ENCODE results near the gene TLCD3B. TPM values are rescaled to one million over a fixed set of nuclear protein-coding genes. Genes with fewer than 3 reads are reported as not detected.

TLCD3B gene
- total and polyA plus RNA-seq, 2 of the 4 experiments (the other 2 are of a cell fraction) = 0.19 TPM; not detected in 1

Other genes with a start within 250 kb of the TLCD3B start
- gene KIF22, start 240.5 kb downstream of the TLCD3B start, total RNA-seq (2012; rRNA removed) = 40.8 and 43.0 TPM in 2 replicates
- 65.1 and 66.0 TPM in 2 replicates for gene KIF22, start 240.5 kb downstream of the TLCD3B start, polyA plus RNA-seq (2012; rRNA removed)
- gene MAZ, start 224.7 kb downstream of the TLCD3B start, total RNA-seq (2012; rRNA removed) = 113 and 127 TPM in 2 replicates
- gene MAZ, start 224.7 kb downstream of the TLCD3B start, polyA plus RNA-seq (2012; rRNA removed) = 124 and 138 TPM in 2 replicates
- 0.90 and 1.4 TPM in 2 replicates for gene PRRT2, start 219.1 kb downstream of the TLCD3B start, total RNA-seq (2012; rRNA removed)
- gene PRRT2, start 219.1 kb downstream of the TLCD3B start, polyA plus RNA-seq (2012; rRNA removed) = 10.5 and 10.7 TPM in 2 replicates
- 10.6 and 15.3 TPM in 2 replicates for gene PAGR1, start 215.1 kb downstream of the TLCD3B start, total RNA-seq (2012; rRNA removed)
- gene PAGR1, start 215.1 kb downstream of the TLCD3B start, polyA plus RNA-seq (2012; rRNA removed) = 22.1 and 26.4 TPM in 2 replicates
- 221 and 319 TPM in 2 replicates for gene MVP, start 210.8 kb downstream of the TLCD3B start, total RNA-seq (2012; rRNA removed)
- gene MVP, start 210.8 kb downstream of the TLCD3B start, polyA plus RNA-seq (2012; rRNA removed) = 204 and 231 TPM in 2 replicates
- 47.1 and 48.3 TPM in 2 replicates for gene CDIPT, start 168.0 kb downstream of the TLCD3B start, total RNA-seq (2012; rRNA removed)
- gene CDIPT, start 168.0 kb downstream of the TLCD3B start, polyA plus RNA-seq (2012; rRNA removed) = 100 and 111 TPM in 2 replicates
- gene SEZ6L2, start 131.7 kb downstream of the TLCD3B start, total RNA-seq (2012; rRNA removed) = 0.72 and 0.83 TPM in 2 replicates
- 10.0 and 10.5 TPM in 2 replicates for gene SEZ6L2, start 131.7 kb downstream of the TLCD3B start, polyA plus RNA-seq (2012; rRNA removed)
- 4.1 and 4.2 TPM in 2 replicates for gene ASPHD1, start 130.8 kb downstream of the TLCD3B start, total RNA-seq (2012; rRNA removed)
- gene ASPHD1, start 130.8 kb downstream of the TLCD3B start, polyA plus RNA-seq (2012; rRNA removed) = 14.5 and 15.7 TPM in 2 replicates
- 3.1 and 4.1 TPM in 2 replicates for gene KCTD13, start 105.0 kb downstream of the TLCD3B start, total RNA-seq (2012; rRNA removed)
- gene KCTD13, start 105.0 kb downstream of the TLCD3B start, polyA plus RNA-seq (2012; rRNA removed) = 20.7 and 22.2 TPM in 2 replicates
- 44.2 and 47.0 TPM in 2 replicates for gene TMEM219, start 69.2 kb downstream of the TLCD3B start, total RNA-seq (2012; rRNA removed)
- gene TMEM219, start 69.2 kb downstream of the TLCD3B start, polyA plus RNA-seq (2012; rRNA removed) = 94.3 and 95.3 TPM in 2 replicates
- 31.7 and 32.8 TPM in 2 replicates for gene TAOK2, start 57.4 kb downstream of the TLCD3B start, total RNA-seq (2012; rRNA removed)
- gene TAOK2, start 57.4 kb downstream of the TLCD3B start, polyA plus RNA-seq (2012; rRNA removed) = 23.0 and 26.4 TPM in 2 replicates
- 5.0 and 5.8 TPM in 2 replicates for gene HIRIP3, start 35.7 kb downstream of the TLCD3B start, total RNA-seq (2012; rRNA removed)
- gene HIRIP3, start 35.7 kb downstream of the TLCD3B start, polyA plus RNA-seq (2012; rRNA removed) = 10.5 and 13.7 TPM in 2 replicates
- 42.1 and 42.8 TPM in 2 replicates for gene INO80E, start 35.0 kb downstream of the TLCD3B start, total RNA-seq (2012; rRNA removed)
- 40.9 and 46.5 TPM in 2 replicates for gene INO80E, start 35.0 kb downstream of the TLCD3B start, polyA plus RNA-seq (2012; rRNA removed)
- gene DOC2A, start 20.2 kb downstream of the TLCD3B start, total RNA-seq (2012; rRNA removed) = under 0.01 TPM in 1 of 2 replicates, not detected in the other
- 0.48 and 0.50 TPM in 2 replicates for gene DOC2A, start 20.2 kb downstream of the TLCD3B start, polyA plus RNA-seq (2012; rRNA removed)
- gene C16orf92, start 8.1 kb downstream of the TLCD3B start, total RNA-seq (2012; rRNA removed) = not detected in 2 replicates
- gene C16orf92, start 8.1 kb downstream of the TLCD3B start, polyA plus RNA-seq (2012; rRNA removed) = not detected in 2 replicates
- gene ALDOA, start 34.5 kb upstream of the TLCD3B start, total RNA-seq (2012; rRNA removed) = 1,576 and 1,697 TPM in 2 replicates
- gene ALDOA, start 34.5 kb upstream of the TLCD3B start, polyA plus RNA-seq (2012; rRNA removed) = 1,990 and 2,139 TPM in 2 replicates
- gene PPP4C, start 44.7 kb upstream of the TLCD3B start, total RNA-seq (2012; rRNA removed) = 209 and 222 TPM in 2 replicates
- 200 and 202 TPM in 2 replicates for gene PPP4C, start 44.7 kb upstream of the TLCD3B start, polyA plus RNA-seq (2012; rRNA removed)
- not detected in 2 replicates for gene TBX6, start 60.7 kb upstream of the TLCD3B start, total RNA-seq (2012; rRNA removed)
- gene TBX6, start 60.7 kb upstream of the TLCD3B start, polyA plus RNA-seq (2012; rRNA removed) = 0.06 and 0.10 TPM in 2 replicates
- gene YPEL3, start 64.9 kb upstream of the TLCD3B start, total RNA-seq (2012; rRNA removed) = 1.1 and 3.1 TPM in 2 replicates
- gene YPEL3, start 64.9 kb upstream of the TLCD3B start, polyA plus RNA-seq (2012; rRNA removed) = 25.6 and 33.3 TPM in 2 replicates
- gene GDPD3, start 82.3 kb upstream of the TLCD3B start, total RNA-seq (2012; rRNA removed) = under 0.01 and 0.28 TPM in 2 replicates
- gene GDPD3, start 82.3 kb upstream of the TLCD3B start, polyA plus RNA-seq (2012; rRNA removed) = 2.8 and 19.5 TPM in 2 replicates
- 22.5 and 30.8 TPM in 2 replicates for gene MAPK3, start 91.9 kb upstream of the TLCD3B start, total RNA-seq (2012; rRNA removed)
- 137 and 150 TPM in 2 replicates for gene MAPK3, start 91.9 kb upstream of the TLCD3B start, polyA plus RNA-seq (2012; rRNA removed)
- gene CORO1A, start 152.3 kb upstream of the TLCD3B start, total RNA-seq (2012; rRNA removed) = 6.4 and 7.2 TPM in 2 replicates
- 13.2 and 16.7 TPM in 2 replicates for gene CORO1A, start 152.3 kb upstream of the TLCD3B start, polyA plus RNA-seq (2012; rRNA removed)
- 301 and 407 TPM in 2 replicates for gene BOLA2B, start 162.4 kb upstream of the TLCD3B start, total RNA-seq (2012; rRNA removed)
- 90.1 and 121 TPM in 2 replicates for gene BOLA2B, start 162.4 kb upstream of the TLCD3B start, polyA plus RNA-seq (2012; rRNA removed)
- 8.4 and 11.4 TPM in 2 replicates for gene SLX1A, start 162.6 kb upstream of the TLCD3B start, total RNA-seq (2012; rRNA removed)
- 35.1 and 44.4 TPM in 2 replicates for gene SLX1A, start 162.6 kb upstream of the TLCD3B start, polyA plus RNA-seq (2012; rRNA removed)
- 0.18 and 1.1 TPM in 2 replicates for gene SULT1A3, start 168.0 kb upstream of the TLCD3B start, total RNA-seq (2012; rRNA removed)
- 12.8 and 17.2 TPM in 2 replicates for gene SULT1A3, start 168.0 kb upstream of the TLCD3B start, polyA plus RNA-seq (2012; rRNA removed)
- gene NPIPB13, start 217.2 kb upstream of the TLCD3B start, total RNA-seq (2012; rRNA removed) = 0.28 and 0.54 TPM in 2 replicates
- 4.4 and 4.5 TPM in 2 replicates for gene NPIPB13, start 217.2 kb upstream of the TLCD3B start, polyA plus RNA-seq (2012; rRNA removed)